ENCODE data around the gene SULT4A1.

SULT4A1 gene

GRCh38 chr22:43844560-43845545, 17.5 kb downstream of the SULT4A1 start:
- no peak for DNase-seq (ENCODE audit: low read depth, low spot score)
- TF ChIP-seq EZH2 (IDR thresholded peaks at IDR 0.05) (no peak), POLR2AphosphoS5 (IDR thresholded peaks at IDR 0.05; ENCODE audit: borderline replicate concordance, low read depth, low read length) (no peak)
- no peaks in the 10 kb centered on the region for H3K36me3 ChIP-seq (ENCODE audit: insufficient read depth, low read length)

DNA sequence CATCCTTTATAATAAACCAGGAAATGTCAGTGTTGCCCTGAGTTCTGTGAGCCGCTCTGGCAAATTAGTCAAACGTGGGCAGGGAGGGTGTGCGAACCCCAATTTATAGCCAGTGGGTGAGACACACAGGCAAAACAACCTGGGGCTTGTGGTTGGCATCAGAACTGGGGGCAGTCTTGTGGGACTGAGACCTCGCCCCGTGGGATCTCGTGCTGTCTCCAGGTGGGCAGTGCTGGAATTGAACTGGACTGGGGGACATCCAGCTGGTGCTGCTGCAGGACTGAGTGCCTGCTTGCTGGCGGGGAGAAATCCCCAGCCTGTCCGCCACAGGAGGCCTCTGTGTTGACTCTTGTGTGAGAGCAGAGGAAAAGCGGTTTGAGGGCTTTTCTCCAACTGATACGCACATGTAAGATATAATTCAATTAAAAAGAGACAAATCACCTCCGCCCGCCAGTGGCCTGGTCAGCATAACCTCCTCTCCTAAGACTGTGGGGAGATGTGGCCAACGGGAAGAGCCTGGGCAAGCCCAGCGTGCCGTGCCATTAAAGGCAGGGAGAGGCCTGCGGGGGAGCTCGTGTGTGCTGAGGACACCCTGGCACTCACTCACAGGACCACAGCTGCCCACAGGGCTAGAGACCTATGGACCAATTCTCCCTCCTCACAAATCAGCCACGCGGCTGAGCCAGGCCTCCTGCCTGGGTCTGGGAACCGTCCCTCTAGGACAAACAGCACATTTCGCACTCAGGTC, 18.4 kb downstream of the SULT4A1 start:
- H3K36me3 ChIP-seq (ENCODE audit: insufficient read depth, low read length): no peaks in the 10 kb centered on the region
- no peak overlapping the region for H3K4me3 ChIP-seq
- H3K27ac ChIP-seq: no peak overlapping the region
- no peak overlapping the region for H3K9ac ChIP-seq (ENCODE audit: insufficient read length)
- DNase-seq (ENCODE audit: low read depth, low spot score): no peak
- TF ChIP-seq EZH2 (IDR thresholded peaks at IDR 0.05): no peak
- no peak for TF ChIP-seq POLR2AphosphoS5 (IDR thresholded peaks at IDR 0.05; ENCODE audit: borderline replicate concordance, low read depth, low read length)
- TF ChIP-seq FOXP2 (optimal IDR thresholded peaks at IDR 0.05; ENCODE audit: control extremely low read depth, extremely low read length, insufficient read depth): no peak
- no peaks in the 10 kb centered on the region for H3K9me3 ChIP-seq (ENCODE audit: low read depth, low read length)

More at GRCh38 chr22:43844560-43845545, 17.5 kb downstream of the SULT4A1 start:
- Histone ChIP-seq H3K9ac (ENCODE audit: insufficient read length) (no peak overlapping the region), H3K9me3 (ENCODE audit: low read depth, low read length) (no peaks in the 10 kb centered on the region), H3K27ac (no peak overlapping the region), H3K4me3 (no peak overlapping the region)

DNA sequence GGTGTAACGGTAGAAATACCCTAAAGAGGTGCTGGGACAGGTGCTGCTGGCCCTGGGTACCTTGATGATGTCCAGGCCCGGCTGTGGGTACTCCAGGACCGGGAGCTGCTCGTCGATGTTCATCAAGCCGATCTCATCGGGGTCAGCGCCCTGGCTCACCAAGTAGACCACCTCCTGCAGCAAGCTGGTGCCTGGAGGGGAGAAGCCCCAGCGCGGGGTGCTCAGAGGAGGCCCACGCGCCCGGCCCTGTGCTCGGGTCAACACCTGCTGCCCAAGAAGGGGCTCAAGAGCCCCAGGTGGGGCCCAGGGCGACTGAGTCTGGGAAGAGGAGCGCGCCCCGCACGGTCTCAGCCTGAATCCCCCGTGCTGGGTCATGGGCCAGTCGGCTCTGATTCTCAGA, 20.6 kb downstream of the SULT4A1 start:
- DNase-seq (ENCODE audit: low read depth, low spot score): no peak
- TF ChIP-seq EZH2 (IDR thresholded peaks at IDR 0.05) (no peak), POLR2AphosphoS5 (IDR thresholded peaks at IDR 0.05; ENCODE audit: borderline replicate concordance, low read depth, low read length) (no peak), FOXP2 (optimal IDR thresholded peaks at IDR 0.05; ENCODE audit: control extremely low read depth, extremely low read length, insufficient read depth) (no peak)
- no peaks in the 10 kb centered on the region for H3K9me3 ChIP-seq (ENCODE audit: low read depth, low read length)
- H3K27ac ChIP-seq: no peak overlapping the region
- H3K36me3 ChIP-seq (ENCODE audit: insufficient read depth, low read length): no peaks in the 10 kb centered on the region
- H3K4me3 ChIP-seq: no peak overlapping the region
- H3K9ac ChIP-seq (ENCODE audit: insufficient read length): no peak overlapping the region

DNA sequence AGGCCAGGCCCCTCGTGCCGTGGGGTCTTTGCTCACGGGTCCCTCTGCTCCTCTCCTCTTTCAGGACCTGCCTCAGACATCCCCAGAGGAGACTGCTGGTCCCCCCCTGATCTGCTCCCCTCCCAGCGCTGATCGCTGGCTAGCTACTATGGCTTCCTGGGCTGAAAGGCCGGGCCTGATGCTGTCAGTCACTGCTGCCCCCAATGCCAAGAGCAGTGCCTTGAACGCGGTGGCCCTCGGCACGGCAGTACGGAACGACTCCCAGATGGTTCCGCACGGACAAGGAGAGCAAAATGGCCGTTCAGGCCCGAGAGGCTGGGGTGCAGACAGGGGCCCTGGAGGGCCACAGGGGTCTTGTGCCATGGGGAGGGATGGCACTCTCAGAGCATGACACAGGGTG, 21.5 kb downstream of the SULT4A1 start:
- Histone ChIP-seq H3K4me3 (no peak overlapping the region), H3K9me3 (ENCODE audit: low read depth, low read length) (no peaks in the 10 kb centered on the region), H3K36me3 (ENCODE audit: insufficient read depth, low read length) (no peaks in the 10 kb centered on the region), H3K27ac (no peak overlapping the region), H3K9ac (ENCODE audit: insufficient read length) (no peak overlapping the region)
- DNase-seq (ENCODE audit: low read depth, low spot score): no peak
- TF ChIP-seq POLR2AphosphoS5 (IDR thresholded peaks at IDR 0.05; ENCODE audit: borderline replicate concordance, low read depth, low read length): no peak
- TF ChIP-seq EZH2 (IDR thresholded peaks at IDR 0.05): peak; percentile 32
- no peak for TF ChIP-seq FOXP2 (optimal IDR thresholded peaks at IDR 0.05; ENCODE audit: control extremely low read depth, extremely low read length, insufficient read depth)

GRCh38 chr22:43840431-43840830, 21.9 kb downstream of the SULT4A1 start:
- no peak for TF ChIP-seq POLR2AphosphoS5 (IDR thresholded peaks at IDR 0.05; ENCODE audit: borderline replicate concordance, low read depth, low read length)
- TF ChIP-seq FOXP2 (optimal IDR thresholded peaks at IDR 0.05; ENCODE audit: control extremely low read depth, extremely low read length, insufficient read depth): no peak
- TF ChIP-seq EZH2 (IDR thresholded peaks at IDR 0.05): no peak
- H3K9ac ChIP-seq (ENCODE audit: insufficient read length): no peak overlapping the region
- no peak for DNase-seq (ENCODE audit: low read depth, low spot score)
- no peak overlapping the region for H3K27ac ChIP-seq
- H3K4me3 ChIP-seq: no peak overlapping the region
- H3K9me3 ChIP-seq (ENCODE audit: low read depth, low read length): no peaks in the 10 kb centered on the region
- no peaks in the 10 kb centered on the region for H3K36me3 ChIP-seq (ENCODE audit: insufficient read depth, low read length)

- H3K27ac ChIP-seq: no peak overlapping the region
- H3K9ac ChIP-seq (ENCODE audit: insufficient read length): no peak overlapping the region
- no peaks in the 10 kb centered on the region for H3K36me3 ChIP-seq (ENCODE audit: insufficient read depth, low read length)
- no peak for DNase-seq (ENCODE audit: low read depth, low spot score)
- H3K4me3 ChIP-seq: no peak overlapping the region
- H3K9me3 ChIP-seq (ENCODE audit: low read depth, low read length): no peaks in the 10 kb centered on the region
- TF ChIP-seq FOXP2 (optimal IDR thresholded peaks at IDR 0.05; ENCODE audit: control extremely low read depth, extremely low read length, insufficient read depth) (no peak), EZH2 (IDR thresholded peaks at IDR 0.05) (no peak), POLR2AphosphoS5 (IDR thresholded peaks at IDR 0.05; ENCODE audit: borderline replicate concordance, low read depth, low read length) (no peak)
Measured at GRCh38 chr22:43839781-43840180, 22.5 kb downstream of the SULT4A1 start.

DNA sequence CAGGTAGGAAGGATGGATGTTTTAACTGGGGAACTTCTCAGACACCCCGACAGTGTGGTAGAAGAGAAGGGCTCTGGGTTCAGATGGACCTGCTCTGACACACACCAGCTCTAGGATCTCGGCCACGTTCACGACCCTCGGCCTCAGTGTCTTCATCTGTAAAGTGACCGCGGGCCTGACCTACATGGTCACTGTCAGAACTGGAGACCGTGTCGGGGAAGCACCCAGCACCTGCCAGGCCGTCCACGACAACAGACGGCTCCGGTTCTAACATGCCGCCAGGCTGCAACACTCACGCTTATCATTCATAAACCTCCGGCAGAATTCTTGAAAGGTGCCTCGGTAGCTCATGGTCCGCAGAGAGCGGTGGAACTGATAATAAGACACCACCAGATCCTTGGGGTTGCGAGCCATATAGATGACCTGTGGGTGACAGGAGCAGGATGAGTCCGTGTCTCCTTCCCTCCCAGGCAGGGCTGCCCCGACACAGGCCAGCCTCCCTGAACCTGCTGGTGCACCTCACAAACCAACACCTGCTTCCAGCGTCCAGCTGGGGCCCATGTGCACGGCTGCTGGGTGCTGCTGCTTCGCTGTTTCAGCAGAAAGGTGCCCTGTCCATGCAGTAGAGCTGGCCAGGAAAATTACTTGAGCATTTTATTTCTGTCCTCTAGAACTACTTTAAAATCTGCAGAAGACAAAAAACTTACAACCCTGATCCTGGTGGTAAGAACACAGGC, 23.6 kb downstream of the SULT4A1 start:
- no peak overlapping the region for H3K27ac ChIP-seq
- no peaks in the 10 kb centered on the region for H3K9me3 ChIP-seq (ENCODE audit: low read depth, low read length)
- H3K36me3 ChIP-seq (ENCODE audit: insufficient read depth, low read length): no peaks in the 10 kb centered on the region
- DNase-seq (ENCODE audit: low read depth, low spot score): no peak
- H3K4me3 ChIP-seq: no peak overlapping the region
- TF ChIP-seq EZH2 (IDR thresholded peaks at IDR 0.05) (no peak), FOXP2 (optimal IDR thresholded peaks at IDR 0.05; ENCODE audit: control extremely low read depth, extremely low read length, insufficient read depth) (no peak), POLR2AphosphoS5 (IDR thresholded peaks at IDR 0.05; ENCODE audit: borderline replicate concordance, low read depth, low read length) (no peak)
- no peak overlapping the region for H3K9ac ChIP-seq (ENCODE audit: insufficient read length)

- no peak overlapping the region for H3K27ac ChIP-seq
- H3K9me3 ChIP-seq (ENCODE audit: low read depth, low read length): no peaks in the 10 kb centered on the region
- no peak for TF ChIP-seq POLR2AphosphoS5 (IDR thresholded peaks at IDR 0.05; ENCODE audit: borderline replicate concordance, low read depth, low read length)
- DNase-seq (ENCODE audit: low read depth, low spot score): no peak
- no peak overlapping the region for H3K4me3 ChIP-seq
- H3K36me3 ChIP-seq (ENCODE audit: insufficient read depth, low read length): no peaks in the 10 kb centered on the region
- H3K9ac ChIP-seq (ENCODE audit: insufficient read length): no peak overlapping the region
Measured at GRCh38 chr22:43838161-43838560, 24.2 kb downstream of the SULT4A1 start.

All from SK-N-MC (cell line).